Stomach (tissue), 9 donors: ENCODE data around the gene GDF9. TPM values are rescaled to one million over a fixed set of nuclear protein-coding genes. Genes with fewer than 3 reads are reported as not detected.

Experiments
- DNase-seq, 2 donors: peaks; one replicate each; pipeline versions ENCODE4 v3.0.0 to v3.0.0-alpha.2; 2013 to 2019
- H3K27ac ChIP-seq, 5 donors: fragments of 200-600 bp in 4 of 5; sonication (generic) in 4 of 5; one replicate each; pipeline ENCODE4 v1.5.1; 2013 to 2019; ENCODE audit warnings: mild to moderate bottlenecking in 1 of 5, moderate library complexity in 1 of 5
- H3K27me3 ChIP-seq, 3 donors: fragments of 200-600 bp; sonication (generic); one replicate each; pipeline ENCODE4 v1.5.1; 2017 to 2019; ENCODE audit warnings: mixed run types in 1 of 3
- H3K36me3 ChIP-seq, 4 donors: fragments of 200-600 bp; sonication (generic); 1 replicate in 3 of 4; 2 replicates in 1 of 4; pipeline ENCODE4 v1.5.1; 2016 to 2019
- H3K4me1 ChIP-seq, 4 donors: fragments of 200-600 bp; sonication (generic); one replicate each; pipeline ENCODE4 v1.5.1; 2016 to 2019
- H3K4me3 ChIP-seq, 4 donors: fragments of 200-600 bp; sonication (generic) in 3 of 4; one replicate each; pipeline ENCODE4 v1.5.1; 2016 to 2019; ENCODE audit warnings: mild to moderate bottlenecking in 1 of 4
- H3K9me3 ChIP-seq, 4 donors: fragments of 200-600 bp; sonication (generic); one replicate each; pipeline ENCODE4 v1.5.1; 2016 to 2019
- CTCF ChIP-seq, 7 experiments: fragments of 450-650 bp in 4 of 7; fragments of 200-600 bp in 3 of 7; sonication (generic) in 3 of 7; IDR thresholded peaks; one replicate each; pipeline ENCODE4 v1.5.1; 2016 to 2019; ENCODE audit warnings: antibody characterized with exemption in 7 of 7, control low read depth in 2 of 7, mild to moderate bottlenecking in 1 of 7
- EP300 ChIP-seq: sonication (generic); formaldehyde crosslinking; IDR thresholded peaks from one replicate; pipeline ENCODE4 v1.6.1; 2017; ENCODE audit warnings: antibody characterized with exemption
- POLR2A ChIP-seq, 4 donors: fragments of 450-650 bp; IDR thresholded peaks; one replicate each; pipeline ENCODE4 v1.6.1; 2016; ENCODE audit warnings: antibody characterized with exemption in 4 of 4, control low read depth in 2 of 4, mild to moderate bottlenecking in 1 of 4, moderate library complexity in 1 of 4
- POLR2AphosphoS5 ChIP-seq, 3 donors: sonication (generic); formaldehyde crosslinking; IDR thresholded peaks; one replicate each; pipeline ENCODE4 v1.6.1; 2016; ENCODE audit warnings: antibody characterized with exemption in 3 of 3
- WGBS, 5 donors: extraction: QIAGEN DNeasy Blood & Tissue Kit in 3 of 5; methylation state at CpG; one replicate each; pipeline versions ENCODE4 v1.1.5 to v1.1.7; 2013 to 2018; 5-methylcytosine and 5-hydroxymethylcytosine counted together
- intact Hi-C: fragments of 100-400 bp; cut with DNase I; formaldehyde crosslinking; loops from one replicate; pipeline ENCODE4 v1.15.1; 2023; ENCODE audit warnings: low total_unique reads
- polyA plus RNA-seq, 3 donors: library from polyadenylated mRNA; stranded (reverse); fragments of 200-250 nt; gene quantifications; one replicate each; pipeline ENCODE4 v1.2.3, GENCODE V29; 2013
- total RNA-seq, 5 donors: library from RNA; depleted of rRNA; stranded (reverse); fragments of >200 nt; gene quantifications; one replicate each; pipeline versions ENCODE4 v1.1.0 to v1.2.3, GENCODE V29; 2014 to 2016
- donor health status: healthy with polysubstance abuse.
- donor health status: Bipolar disorder and iron deficiency.
- donor health status: healthy.

GDF9 gene
- total and polyA plus RNA-seq, 8 donors = 0.25 to 4.4 (median 1.1) TPM; not detected in 4

- H3K27ac ChIP-seq = no peak overlapping the region
- no peaks in the 10 kb centered on the region for H3K27me3 ChIP-seq
- no peak overlapping the region for H3K4me3 ChIP-seq
- DNase-seq = no peak
- peaks cover 0 to 22% (median 9%) of the 10 kb centered on the region in 4 donors for H3K4me1 ChIP-seq
- H3K36me3 ChIP-seq = peaks cover 0 to 55% (median 50%) of the 10 kb centered on the region in 4 donors
- intact Hi-C loops = no loop called here
- WGBS, 5 donors = 31 to 57% (median 41%) methylated on average over 2 of the region's 2 CpGs
- no peaks in the 10 kb centered on the region for H3K9me3 ChIP-seq
- no peak for TF ChIP-seq CTCF (IDR thresholded peaks at IDR 0.05)
- peak in 2 of 3 donors; percentile 38 to 42 for TF ChIP-seq POLR2AphosphoS5 (IDR thresholded peaks at IDR 0.05)
Observed at GRCh38 chr5:132905938-132906337, 39.7 kb upstream of the GDF9 start.

- no peak overlapping the region for H3K27ac ChIP-seq
- no peaks in the 10 kb centered on the region for H3K27me3 ChIP-seq
- H3K4me1 ChIP-seq = peaks cover 0 to 21% (median 10%) of the 10 kb centered on the region in 4 donors
- TF ChIP-seq POLR2AphosphoS5 (IDR thresholded peaks at IDR 0.05) (no peak), CTCF (IDR thresholded peaks at IDR 0.05) (no peak), POLR2A (IDR thresholded peaks at IDR 0.05) (no peak), EP300 (no peak)
- peaks cover 7 to 65% (median 60%) of the 10 kb centered on the region in 4 donors for H3K36me3 ChIP-seq
- DNase-seq = peak in 1 of 2 donors; percentile 9
- intact Hi-C loops = no loop called here
- H3K4me3 ChIP-seq = no peak overlapping the region
- 95 to 100% (median 99%) methylated on average over 3 of the region's 3 CpGs for WGBS, 5 donors
- no peaks in the 10 kb centered on the region for H3K9me3 ChIP-seq
Observed at GRCh38 chr5:132901730-132902129, 35.5 kb upstream of the GDF9 start.

GRCh38 chr5:132901036-132901435, 34.8 kb upstream of the GDF9 start:
- TF ChIP-seq CTCF (IDR thresholded peaks at IDR 0.05) (no peak), POLR2AphosphoS5 (IDR thresholded peaks at IDR 0.05) (no peak), POLR2A (IDR thresholded peaks at IDR 0.05) (no peak), EP300 (no peak)
- peak in 1 of 2 donors; percentile 11 for DNase-seq
- Histone ChIP-seq H3K9me3 (no peaks in the 10 kb centered on the region), H3K4me1 (peaks cover 0 to 17% (median 7%) of the 10 kb centered on the region in 4 donors), H3K36me3 (peaks cover 14 to 72% (median 67%) of the 10 kb centered on the region in 4 donors), H3K27ac (no peak overlapping the region), H3K27me3 (no peaks in the 10 kb centered on the region), H3K4me3 (no peak overlapping the region)
- intact Hi-C loops = no loop called here
- WGBS, 5 donors = 46 to 69% (median 60%) methylated on average over 4 of the region's 4 CpGs

- Histone ChIP-seq H3K4me3 (no peak overlapping the region), H3K27ac (peak overlapping the region in 2 of 5 donors; percentile 28 to 59), H3K9me3 (no peaks in the 10 kb centered on the region), H3K4me1 (peaks cover 0 to 11% (median 2%) of the 10 kb centered on the region in 4 donors), H3K36me3 (peaks cover 29 to 89% (median 85%) of the 10 kb centered on the region in 4 donors), H3K27me3 (no peaks in the 10 kb centered on the region)
- 71 to 78% (median 74%) methylated on average over 3 of the region's 3 CpGs for WGBS, 5 donors
- TF ChIP-seq CTCF (IDR thresholded peaks at IDR 0.05) (no peak), POLR2AphosphoS5 (IDR thresholded peaks at IDR 0.05) (no peak), POLR2A (IDR thresholded peaks at IDR 0.05) (no peak), EP300 (no peak)
- DNase-seq = no peak
- intact Hi-C loops = no loop called here
Observed at GRCh38 chr5:132898094-132898493, 31.8 kb upstream of the GDF9 start.
